ENCODE measurements around the gene KANK4.

GRCh38 chr1:62213075-62213914 is 105.9 kb downstream of the KANK4 start:
- TF ChIP-seq CTCF (IDR thresholded peaks at IDR 0.05): no peak
- TF ChIP-seq POLR2A (IDR thresholded peaks at IDR 0.05): no peak
